Lung (tissue), 12 donors: ENCODE measurements around the gene PPP6C. TPM values are rescaled to one million over a fixed set of nuclear protein-coding genes. Genes with fewer than 3 reads are reported as not detected.

Experiments
- ATAC-seq: fragments of 200-7000 bp; cut with Tn5 transposase; one replicate; pipeline ENCODE4 v1.9.1; 2020; ENCODE audit warnings: moderate number of reproducible peaks; ENCODE audit not compliant: insufficient read depth, low FRiP score
- DNase-seq, 3 donors: peaks; one replicate each; pipeline ENCODE4 v3.0.0-alpha.2; 2013 to 2017
- H3K27ac ChIP-seq, 2 donors: one replicate each; pipeline ENCODE4 v1.5.1; 2013; ENCODE audit warnings: mild to moderate bottlenecking in 2 of 2, moderate library complexity in 2 of 2, control low read depth in 1 of 2, inconsistent platforms in 1 of 2, low read depth in 1 of 2, low read length in 1 of 2
- H3K27me3 ChIP-seq, 3 donors: one replicate each; pipeline ENCODE4 v1.5.1; 2013; ENCODE audit warnings: low read length in 2 of 3; ENCODE audit not compliant: control insufficient read depth in 3 of 3, insufficient read depth in 3 of 3
- H3K36me3 ChIP-seq, 4 donors: one replicate each; pipeline ENCODE4 v1.5.1; 2013; ENCODE audit warnings: low read length in 4 of 4, mild to moderate bottlenecking in 1 of 4, moderate library complexity in 1 of 4; ENCODE audit not compliant: control insufficient read depth in 4 of 4, insufficient read depth in 4 of 4
- H3K4me1 ChIP-seq, 5 donors: one replicate each; pipeline ENCODE4 v1.5.1; 2013; ENCODE audit warnings: low read length in 5 of 5, mild to moderate bottlenecking in 2 of 5, moderate library complexity in 1 of 5; ENCODE audit not compliant: control insufficient read depth in 5 of 5, insufficient read depth in 5 of 5
- H3K4me3 ChIP-seq: one replicate; pipeline ENCODE4 v1.5.1; 2013; ENCODE audit warnings: mild to moderate bottlenecking, control low read depth, moderate library complexity
- H3K9ac ChIP-seq, 2 donors: one replicate each; pipeline ENCODE4 v1.5.1; 2013; ENCODE audit warnings: low read length in 2 of 2, control low read depth in 1 of 2; ENCODE audit not compliant: insufficient read depth in 1 of 2
- H3K9me3 ChIP-seq, 4 donors: one replicate each; pipeline ENCODE4 v1.5.1; 2013; ENCODE audit warnings: low read length in 3 of 4, mild to moderate bottlenecking in 1 of 4, moderate library complexity in 1 of 4; ENCODE audit not compliant: control insufficient read depth in 4 of 4, insufficient read depth in 3 of 4
- CTCF ChIP-seq: IDR thresholded peaks from 2 replicates; pipeline ENCODE4 v1.5.1; 2012; ENCODE audit warnings: mild to moderate bottlenecking; ENCODE audit errors: control extremely low read depth, extremely low read depth
- WGBS, 2 donors: extraction: QIAGEN DNeasy Blood & Tissue Kit; methylation state at CpG; one replicate each; pipeline ENCODE4 v1.1.7; 2013; 5-methylcytosine and 5-hydroxymethylcytosine counted together
- polyA plus RNA-seq, 2 donors: library from polyadenylated mRNA; stranded (reverse); fragments of 200-250 nt; gene quantifications; one replicate each; pipeline ENCODE4 v1.2.1, GENCODE V29; 2013
- total RNA-seq, 2 donors: library from RNA; depleted of rRNA in 1 of 2; stranded (reverse); fragments of >200 nt in 1 of 2; gene quantifications; one replicate each; pipeline ENCODE4 v1.2.1, GENCODE V29; 2014 to 2021
- donor health status: control.
- donor health status: control.
- donor health status: Bipolar disorder and iron deficiency.
- donor health status: healthy.
- donor health status: DM: yes; HTN: yes; CAD: no.

PPP6C gene
- total and polyA plus RNA-seq, 4 donors, result 20.8 to 37.0 (median 25.4) TPM

DNA sequence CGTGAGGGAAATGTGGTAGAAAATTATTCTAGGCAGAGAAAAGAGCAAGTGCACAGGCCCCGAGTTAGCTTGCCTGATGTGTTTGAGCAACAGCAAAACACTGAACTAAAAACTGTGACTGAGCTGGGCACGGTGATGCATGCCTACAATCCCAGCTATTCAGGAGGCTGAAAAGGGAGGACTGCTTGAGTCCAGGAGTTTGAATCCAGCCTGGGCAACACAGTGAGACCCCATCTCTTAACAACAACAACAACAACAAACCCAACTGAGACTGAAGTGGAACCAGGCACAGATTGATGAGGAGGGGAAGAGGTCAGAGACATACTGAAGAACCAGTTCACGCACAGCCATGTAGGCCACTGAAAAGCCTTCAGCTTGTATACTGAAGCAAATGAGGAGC lies 88.8 kb downstream of the PPP6C start:
- H3K9me3 ChIP-seq, result no peaks in the 10 kb centered on the region
- no peaks in the 10 kb centered on the region for H3K27me3 ChIP-seq
- ATAC-seq (no peak), DNase-seq (no peak)
- H3K9ac ChIP-seq, result no peak overlapping the region
- no peak overlapping the region for H3K4me3 ChIP-seq
- TF ChIP-seq CTCF, result no peak
- 90 to 93% methylated on average over 4 of the region's 4 CpGs for WGBS, 2 donors
- H3K27ac ChIP-seq, result no peak overlapping the region
- peaks cover 0 to 2% (median 0%) of the 10 kb centered on the region in 5 donors for H3K4me1 ChIP-seq
- H3K36me3 ChIP-seq, result no peaks in the 10 kb centered on the region

- H3K4me3 ChIP-seq, result no peak overlapping the region
- WGBS, 2 donors, result 64 to 76% methylated on average over 3 of the region's 3 CpGs
- ATAC-seq (no peak), DNase-seq (peak in 2 of 3 donors; percentile 24 to 52)
- no peaks in the 10 kb centered on the region for H3K27me3 ChIP-seq
- peaks cover 0 to 2% (median 1%) of the 10 kb centered on the region in 5 donors for H3K4me1 ChIP-seq
- no peaks in the 10 kb centered on the region for H3K9me3 ChIP-seq
- no peak overlapping the region for H3K9ac ChIP-seq
- H3K36me3 ChIP-seq, result no peaks in the 10 kb centered on the region
- no peak for TF ChIP-seq CTCF
- H3K27ac ChIP-seq, result no peak overlapping the region
Measured at GRCh38 chr9:125099816-125100215, 89.8 kb downstream of the PPP6C start.

Other genes with a start within 250 kb of the PPP6C start
- gene GOLGA1, start 248.7 kb downstream of the PPP6C start, total RNA-seq, result 10 to 100 TPM; 15.2 to 20.4 TPM
- gene GOLGA1, start 248.7 kb downstream of the PPP6C start, polyA plus RNA-seq, result 1 to 10 TPM; 6.2 to 9.3 TPM
- 10 to 100 TPM; 11.1 to 39.9 TPM for gene SCAI, start 46.3 kb downstream of the PPP6C start, total RNA-seq
- gene SCAI, start 46.3 kb downstream of the PPP6C start, polyA plus RNA-seq, result 1 to 10 TPM; 1.4 to 5.0 TPM
- gene RABEPK, start 10.7 kb upstream of the PPP6C start, total RNA-seq, result 10 to 100 TPM; 10.4 to 17.8 TPM
- 10 to 100 TPM; 17.7 to 31.0 TPM for gene RABEPK, start 10.7 kb upstream of the PPP6C start, polyA plus RNA-seq
- gene HSPA5, start 51.5 kb upstream of the PPP6C start, total RNA-seq, result 100 to 1,000 TPM; 144 to 382 TPM
- gene HSPA5, start 51.5 kb upstream of the PPP6C start, polyA plus RNA-seq, result 100 to 1,000 TPM; 122 to 431 TPM
- 100 to 1,000 TPM in 1 of 2 donors, 10 to 100 TPM in 1; 57.8 to 138 TPM for gene GAPVD1, start 72.0 kb upstream of the PPP6C start, total RNA-seq
- gene GAPVD1, start 72.0 kb upstream of the PPP6C start, polyA plus RNA-seq, result 10 to 100 TPM; 10.6 to 12.6 TPM